ENCODE results near the gene GH1. TPM values are rescaled to one million over a fixed set of nuclear protein-coding genes. Genes with fewer than 3 reads are reported as not detected.

The GH1 gene
- total and polyA plus RNA-seq, 2 of the 13 experiments (the other 11 are each of a cell fraction or from before 2014, with no cell fraction given) = not detected

- intact Hi-C loops (cut with micrococcal nuclease; ENCODE audit: unreplicated experiment) = loop anchor here (1.0 to 2.0 kb wide), 2 partner anchors 31 to 42 kb away; partner anchors contain the start of gene GH1
- Histone ChIP-seq H3K27ac (ENCODE audit: extremely low read length, insufficient read depth, low read length) (no peak overlapping the region), H3K27me3 (ENCODE audit: control insufficient read depth in 1 of 2, insufficient read depth in 2 of 2, low read length in 2 of 2) (peaks cover 27 to 58% of the 10 kb centered on the region in 2 experiments; a peak in 4 of 5 replicates), H2AFZ (ENCODE audit: low read length) (no peak overlapping the region), H3K9ac (ENCODE audit: insufficient read depth, low read depth, low read length) (no peak overlapping the region), H3K36me3 (replicated peaks in 1 of 2; ENCODE audit: control insufficient read depth in 1 of 2, insufficient read depth in 2 of 2, low read length in 2 of 2) (no peaks in the 10 kb centered on the region), H3K4me2 (ENCODE audit: low read depth, low read length) (no peak overlapping the region), H3K79me2 (ENCODE audit: insufficient read depth, low read length) (no peaks in the 10 kb centered on the region), H3K4me3 (replicated peaks in 1 of 3; ENCODE audit: insufficient read depth in 1 of 3, low read depth in 2 of 3, low read length in 3 of 3) (no peak overlapping the region), H4K20me1 (ENCODE audit: insufficient read depth, low read length) (no peaks in the 10 kb centered on the region), H3K9me3 (ENCODE audit: low read length) (no peaks in the 10 kb centered on the region), H3K4me1 (ENCODE audit: insufficient read depth, low read length) (peaks cover 26% of the 10 kb centered on the region)
- CTCF ChIA-PET (ENCODE audit: low intra/inter-chr PET ratio, low total read pairs) = interaction anchor here (2.2 kb wide), 1 partner anchor 30 kb away, joined by 16 read pairs; the partner anchor contains the start of gene GH1
- in situ Hi-C loops (cut with HindIII; ENCODE audit: extremely low pct_ligation_motif_present, low pct_unique_long_range_greater_than_20kb) = loop anchor here (5.0 kb wide), 1 partner anchor 37 kb away; the partner anchor contains the start of gene CSHL1
- 20% methylated on average over 18 of the region's 18 CpGs for WGBS (ENCODE audit: low lambda C conversion rate)
- no peak for DNase-seq (ENCODE audit: low spot score)
- ATAC-seq = no peak
- no TSS peak for BruUV-seq (replicated peaks)
- no peak for FAIRE-seq
- POLR2A ChIA-PET = interaction anchor here (1.0 kb wide), 1 partner anchor 12 kb away, joined by 3 read pairs; no protein-coding TSS in a partner anchor
- TF ChIP-seq ZBTB8A (CRISPR knock-in tag; IDR thresholded peaks at IDR 0.05; ENCODE audit: borderline replicate concordance, low read depth) (no peak), ZNF746 (CRISPR knock-in tag; IDR thresholded peaks at IDR 0.05) (no peak), KDM6A (CRISPR knock-in tag; IDR thresholded peaks at IDR 0.05; ENCODE audit: low read depth) (no peak), ATF4 (CRISPR knock-in tag; IDR thresholded peaks at IDR 0.05) (no peak), ZSCAN31 (CRISPR knock-in tag; IDR thresholded peaks at IDR 0.05; ENCODE audit: low read depth) (no peak), TCF7 (IDR thresholded peaks at IDR 0.05; ENCODE audit: low read depth) (no peak), ZNF33A (CRISPR knock-in tag; IDR thresholded peaks at IDR 0.05; ENCODE audit: borderline replicate concordance) (no peak), ZBTB7A (CRISPR knock-in tag; IDR thresholded peaks at IDR 0.05) (no peak), CREM (IDR thresholded peaks at IDR 0.05) (no peak), CREM (CRISPR knock-in tag; IDR thresholded peaks at IDR 0.05) (no peak), ZFP36 (IDR thresholded peaks at IDR 0.05; ENCODE audit: borderline replicate concordance, low read depth, low read length, partially characterized antibody) (no peak), ZNF589 (CRISPR knock-in tag; conservative IDR thresholded peaks at IDR 0.05) (no peak), TBX2 (CRISPR knock-in tag; IDR thresholded peaks at IDR 0.05; ENCODE audit: borderline replicate concordance) (no peak), ZFP37 (CRISPR knock-in tag; IDR thresholded peaks at IDR 0.05; ENCODE audit: borderline replicate concordance) (no peak), ZNF207 (IDR thresholded peaks at IDR 0.05; ENCODE audit: borderline replicate concordance) (no peak), TMF1 (CRISPR knock-in tag; IDR thresholded peaks at IDR 0.05; ENCODE audit: low read depth) (no peak), ZBTB44 (CRISPR knock-in tag; IDR thresholded peaks at IDR 0.05) (no peak), ATAD3A (CRISPR knock-in tag; IDR thresholded peaks at IDR 0.05) (no peak), ZGPAT (CRISPR knock-in tag; IDR thresholded peaks at IDR 0.05) (no peak), MXI1 (IDR thresholded peaks at IDR 0.05; ENCODE audit: borderline replicate concordance, low read depth, low read length) (no peak)
Measured at GRCh38 chr17:63949576-63950250, 31.1 kb upstream of the GH1 start.

Measured in HepG2 (cell line).